ENCODE measurements around the gene CNIH4.
"Not testable (repeated sequence)": the region's sequence is repeated elsewhere in the genome, so short reads cannot be mapped to it uniquely, and the experiment has no call there.

CNIH4 gene

GRCh38 chr1:224348137-224348536 is 8.5 kb upstream of the CNIH4 start:
- DNase-seq (ENCODE audit: low read depth in 2 of 2) = no peak

- not testable (repeated sequence) for DNase-seq (ENCODE audit: low read depth in 2 of 2)
Observed at GRCh38 chr1:224349716-224350115, 7.0 kb upstream of the CNIH4 start.

GRCh38 chr1:224352436-224353085 is 4.1 kb upstream of the CNIH4 start:
- DNase-seq (ENCODE audit: low read depth in 2 of 2) = not testable (repeated sequence)

- DNase-seq (ENCODE audit: low read depth in 2 of 2) = no peak
Observed at GRCh38 chr1:224353975-224354925, 2.4 kb upstream of the CNIH4 start.

DNA sequence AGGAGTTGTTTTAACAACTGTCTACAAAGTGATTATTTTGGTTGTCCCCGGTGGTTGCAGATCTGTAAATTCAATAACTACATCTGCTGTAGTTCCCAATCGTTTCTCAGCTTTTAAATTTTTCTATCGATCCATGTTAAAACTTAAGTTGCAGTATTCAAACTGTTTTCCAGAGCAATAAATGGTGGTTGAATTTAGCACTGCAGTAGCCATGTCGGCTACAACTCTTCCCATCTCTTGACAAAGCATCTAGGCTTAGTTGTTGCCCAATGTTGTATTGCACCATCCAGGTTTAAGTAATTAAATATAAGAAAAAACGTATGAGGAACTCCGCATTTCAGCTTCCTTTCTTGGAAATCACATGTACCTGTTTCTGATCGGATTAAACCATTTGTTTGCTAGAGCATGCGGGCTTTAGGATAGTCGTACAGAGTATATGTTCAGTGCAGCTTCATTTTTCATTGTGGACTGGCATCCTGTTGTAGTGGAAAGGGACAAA is 996 bp downstream of the CNIH4 start:
- DNase-seq (ENCODE audit: low read depth in 2 of 2) = no peak

GRCh38 chr1:224358237-224358636 is 1.6 kb downstream of the CNIH4 start:
- no peak for DNase-seq (ENCODE audit: low read depth in 2 of 2)

DNA sequence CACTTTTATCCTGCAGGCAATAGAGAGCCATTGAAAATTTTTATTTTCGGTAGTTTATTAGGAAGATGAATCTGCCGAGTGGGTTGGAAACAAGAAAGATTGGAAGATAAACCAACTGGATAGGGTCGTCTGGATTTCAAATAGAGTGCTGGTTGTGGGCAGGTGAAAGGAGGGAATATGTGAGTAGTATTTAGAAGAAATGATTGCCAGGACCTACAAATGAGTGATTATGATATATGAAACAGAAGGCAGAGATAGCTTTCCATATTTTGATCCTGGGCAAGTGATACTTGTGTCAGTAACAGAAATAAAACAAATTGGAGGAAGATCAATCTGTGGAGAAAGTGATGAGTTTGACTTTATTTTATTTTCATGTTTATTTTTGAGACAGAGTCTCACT is 2.5 kb downstream of the CNIH4 start:
- DNase-seq (ENCODE audit: low read depth in 2 of 2) = no peak

- no peak for DNase-seq (ENCODE audit: low read depth in 2 of 2)
Observed at GRCh38 chr1:224368409-224368808, 11.7 kb downstream of the CNIH4 start.

DNA sequence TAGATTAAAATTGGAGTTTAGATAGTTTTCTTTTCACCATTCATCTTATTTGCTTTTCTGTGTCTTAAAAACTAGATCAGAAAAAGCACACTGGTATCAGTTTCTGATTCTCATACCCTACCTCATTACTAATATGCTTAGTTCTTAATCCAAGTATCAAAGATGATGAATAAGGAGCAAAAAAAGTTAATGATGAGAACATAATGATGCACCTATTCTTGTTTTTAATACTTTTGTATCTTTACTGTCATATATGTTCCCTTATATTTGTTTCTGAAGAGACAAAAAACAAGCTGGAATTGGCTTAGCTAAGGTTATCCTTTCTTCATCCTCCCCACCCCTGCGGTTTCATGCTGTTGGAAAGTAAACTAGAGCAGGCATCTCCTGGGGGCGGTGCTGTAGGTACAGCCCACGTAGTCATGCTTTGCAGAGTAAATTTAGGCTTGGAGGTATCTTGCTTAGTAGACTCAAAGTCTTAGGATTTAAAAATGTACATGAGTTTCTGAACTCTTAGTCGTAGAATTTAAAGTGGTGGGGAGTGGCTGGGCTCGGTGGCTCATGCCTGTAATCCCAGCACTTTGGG is 16.4 kb downstream of the CNIH4 start:
- no peak for DNase-seq (ENCODE audit: low read depth in 2 of 2)

- DNase-seq (ENCODE audit: low read depth in 2 of 2) = no peak
Observed at GRCh38 chr1:224375059-224375458, 18.4 kb downstream of the CNIH4 start.

- DNase-seq (ENCODE audit: low read depth in 2 of 2) = no peak
Observed at GRCh38 chr1:224377676-224378006, 21.0 kb downstream of the CNIH4 start.

- no peak for DNase-seq (ENCODE audit: low read depth in 2 of 2)
Observed at GRCh38 chr1:224378855-224379631, 22.4 kb downstream of the CNIH4 start.

DNA sequence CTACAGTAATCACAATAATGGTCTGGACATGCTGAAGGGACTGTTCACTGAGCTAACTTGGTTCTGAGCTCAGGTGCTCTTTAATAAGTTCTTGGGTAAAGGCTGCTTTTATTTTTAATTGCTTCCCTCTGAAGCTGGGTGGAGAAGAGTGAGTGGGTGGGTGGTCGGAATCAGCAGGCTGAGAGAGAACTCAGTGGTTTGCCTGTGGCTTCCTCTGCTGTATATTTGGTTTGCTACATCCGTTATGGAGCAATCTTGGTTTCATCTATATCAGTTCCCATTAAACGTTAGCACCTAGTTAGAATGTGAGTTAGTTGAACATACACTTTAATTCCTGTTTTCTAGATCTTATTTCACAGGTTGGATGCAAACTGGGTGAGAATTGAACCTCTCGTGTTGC is 23.3 kb downstream of the CNIH4 start:
- peak in 1 of 2 donors; percentile 51 for DNase-seq (ENCODE audit: low read depth in 2 of 2)

DNA sequence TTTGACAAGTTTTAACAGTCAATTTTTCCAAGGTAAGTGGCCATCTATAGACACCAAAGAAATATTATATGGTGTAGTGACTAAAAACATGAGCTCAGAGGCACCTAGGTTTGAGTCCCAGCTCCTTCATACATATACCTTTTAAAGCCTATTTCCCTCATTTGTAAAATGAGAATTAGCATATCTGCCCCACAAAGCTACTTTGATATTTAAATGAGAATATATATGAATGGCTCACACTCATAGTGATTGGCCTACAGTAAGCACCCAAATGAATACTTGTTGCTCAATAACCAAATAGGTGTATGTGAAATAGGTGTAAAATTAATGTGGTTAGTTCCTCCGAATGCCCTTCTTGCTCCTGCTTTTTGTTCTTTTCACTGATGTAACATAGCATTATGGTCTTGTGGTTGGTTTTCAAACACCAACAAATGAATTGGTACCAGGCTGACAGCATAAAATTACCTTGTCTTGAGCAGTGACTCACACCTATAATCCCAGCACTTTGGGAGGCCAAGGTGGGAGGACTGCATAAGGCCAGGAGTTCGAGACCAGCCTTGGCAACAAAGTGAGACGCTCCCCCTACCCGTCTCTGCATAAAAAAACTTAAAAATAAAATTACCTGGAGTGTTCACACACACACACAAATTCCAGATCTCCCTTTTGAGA is 25.3 kb downstream of the CNIH4 start:
- no peak for DNase-seq (ENCODE audit: low read depth in 2 of 2)

DNA sequence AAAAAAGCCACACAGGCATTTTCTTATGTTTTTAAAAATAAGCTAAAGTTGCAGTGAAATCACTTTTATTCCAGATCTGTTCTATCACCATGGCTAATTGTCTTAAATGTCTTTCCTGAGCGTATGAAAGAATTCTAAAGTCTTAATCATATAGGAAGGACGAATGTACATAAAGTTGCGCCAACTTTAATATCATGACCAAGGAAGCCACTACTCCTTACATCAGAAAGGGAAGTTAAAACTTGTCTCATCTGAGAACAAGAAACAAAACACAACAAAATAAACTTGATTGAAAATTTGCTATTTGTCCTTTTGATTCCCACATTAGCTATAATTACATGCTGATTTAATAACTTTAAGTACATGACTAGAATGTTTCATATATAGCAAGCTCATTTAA is 26.5 kb downstream of the CNIH4 start:
- DNase-seq (ENCODE audit: low read depth in 2 of 2) = no peak

DNA sequence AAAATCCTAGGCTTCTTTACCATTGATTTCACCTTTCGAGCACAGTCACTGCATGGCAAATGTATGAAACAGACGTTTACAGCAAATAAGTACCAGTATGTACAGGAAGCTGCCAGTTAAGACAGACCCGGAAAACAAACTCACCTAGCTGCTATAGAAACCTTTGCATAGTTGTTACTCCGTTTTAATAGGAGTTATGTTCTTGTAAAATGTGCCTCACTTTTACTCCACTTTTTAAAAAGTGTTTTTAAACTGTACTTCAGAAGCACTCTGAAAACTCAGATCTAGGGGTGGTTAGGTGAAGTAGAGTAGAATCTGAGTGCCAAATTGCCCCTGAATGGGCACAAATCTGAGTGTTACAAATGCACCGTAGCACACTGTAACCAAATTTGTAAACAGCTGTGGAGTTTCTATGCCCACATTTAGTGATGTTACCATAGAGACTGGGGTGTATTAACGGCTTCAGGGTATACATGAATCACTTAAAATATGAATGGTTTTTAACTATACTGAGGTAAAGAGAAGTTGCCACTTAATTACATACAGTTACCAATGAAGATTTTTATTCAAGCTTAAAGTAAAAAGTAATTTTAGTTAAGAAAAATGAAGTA is 30.7 kb downstream of the CNIH4 start:
- DNase-seq (ENCODE audit: low read depth in 2 of 2) = no peak

- DNase-seq (ENCODE audit: low read depth in 2 of 2) = no peak
Observed at GRCh38 chr1:224387943-224388342, 31.3 kb downstream of the CNIH4 start.

DNA sequence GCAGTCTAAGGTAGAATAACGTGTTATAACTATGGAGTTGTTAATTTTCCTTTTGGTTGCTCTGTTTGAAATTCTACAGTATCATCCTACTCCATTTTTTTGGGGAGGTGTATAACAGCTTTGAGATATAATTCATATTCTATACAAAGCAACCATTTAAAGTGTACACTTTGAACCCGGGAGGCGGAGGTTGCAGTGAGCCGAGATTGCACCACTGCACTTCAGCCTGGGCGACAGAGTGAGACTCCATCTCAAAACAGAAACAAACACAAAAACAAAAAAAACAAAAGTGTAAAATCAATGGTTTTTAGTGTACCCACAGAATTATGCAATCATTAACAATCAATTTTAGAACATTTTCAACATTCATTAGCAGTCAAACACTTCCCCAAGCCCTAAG is 33.8 kb downstream of the CNIH4 start:
- DNase-seq (ENCODE audit: low read depth in 2 of 2) = no peak

GRCh38 chr1:224392411-224393249 is 36.0 kb downstream of the CNIH4 start:
- DNase-seq (ENCODE audit: low read depth in 2 of 2) = no peak

GRCh38 chr1:224393294-224393693 is 36.6 kb downstream of the CNIH4 start:
- DNase-seq (ENCODE audit: low read depth in 2 of 2) = no peak
